GM18517 (cell line): ENCODE results near the gene TP63.

Experiments
- ATAC-seq: cut with Tn5 transposase; IDR thresholded peaks from one replicate; pipeline ENCODE4 v1.9.1; 2021; ENCODE audit warnings: mild to moderate bottlenecking, moderate library complexity; ENCODE audit not compliant: unreplicated experiment

Gene TP63

GRCh38 chr3:189680723-189681122, 49.5 kb downstream of the TP63 start:
- no peak for ATAC-seq

GRCh38 chr3:189683546-189684255, 52.5 kb downstream of the TP63 start:
- ATAC-seq, result no peak

- no peak for ATAC-seq
Observed at GRCh38 chr3:189684317-189684716, 53.1 kb downstream of the TP63 start.

DNA sequence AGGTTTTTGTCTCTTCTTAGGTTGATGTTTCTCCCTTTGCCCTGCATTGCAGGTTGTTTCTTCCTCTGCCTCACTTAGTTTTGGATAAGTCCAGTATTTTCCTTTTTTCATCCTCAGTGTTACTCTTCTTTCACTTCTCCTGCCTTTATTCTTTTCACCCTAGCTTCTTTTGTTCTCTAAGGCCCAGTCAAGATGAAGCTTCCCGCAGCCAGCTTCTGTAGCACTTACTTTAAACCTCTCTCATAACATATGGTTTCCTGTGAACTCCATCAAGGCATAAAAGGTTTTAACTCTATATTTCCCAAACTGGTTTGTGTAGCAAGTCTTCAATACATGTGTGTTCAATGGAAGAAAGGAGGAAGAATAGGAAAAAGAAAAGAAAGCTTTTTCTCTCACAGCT, 54.1 kb downstream of the TP63 start:
- no peak for ATAC-seq

DNA sequence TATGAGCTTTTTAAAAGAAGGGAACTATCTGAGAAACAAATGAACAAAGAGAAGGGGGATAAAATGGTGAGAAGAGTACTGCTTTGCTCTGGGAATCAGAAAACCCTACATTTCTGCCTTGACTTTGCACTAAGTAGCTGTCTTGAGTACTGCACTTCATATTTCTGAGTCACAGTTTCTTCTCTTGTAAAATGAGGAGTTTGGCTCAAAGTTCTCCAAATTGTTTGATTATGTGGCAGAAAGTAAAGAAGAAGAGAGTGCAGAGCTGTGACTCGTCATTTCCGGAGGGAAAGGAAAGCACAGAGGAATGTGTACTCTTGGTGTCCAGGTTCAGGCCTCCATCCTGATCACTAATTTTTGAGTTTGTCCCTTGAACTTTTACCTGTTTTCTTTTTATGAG, 54.7 kb downstream of the TP63 start:
- ATAC-seq, result no peak

GRCh38 chr3:189687475-189687874, 56.3 kb downstream of the TP63 start:
- no peak for ATAC-seq

GRCh38 chr3:189688262-189688661, 57.1 kb downstream of the TP63 start:
- no peak for ATAC-seq

DNA sequence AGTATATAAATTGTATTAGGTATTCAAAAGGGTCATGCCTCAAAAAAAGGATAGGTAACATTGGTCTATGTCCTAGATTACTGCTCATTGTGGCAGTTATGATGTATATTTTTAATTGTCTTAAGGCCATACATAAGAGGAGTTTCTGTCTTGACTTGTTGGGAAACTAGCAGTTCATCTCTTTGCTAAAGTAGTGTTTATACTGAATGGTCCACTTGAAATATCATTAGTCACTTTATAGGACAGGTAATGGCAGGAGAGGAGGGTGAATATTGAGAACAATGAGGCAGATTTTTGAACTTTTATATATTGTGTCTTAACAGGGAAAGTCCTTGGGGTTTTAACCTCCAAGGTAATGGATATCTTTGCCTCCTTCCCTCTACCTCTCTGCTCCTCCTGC, 58.4 kb downstream of the TP63 start:
- no peak for ATAC-seq

- no peak for ATAC-seq
Observed at GRCh38 chr3:189690237-189690636, 59.0 kb downstream of the TP63 start.

GRCh38 chr3:189690672-189691071, 59.5 kb downstream of the TP63 start:
- no peak for ATAC-seq

GRCh38 chr3:189695400-189695799, 64.2 kb downstream of the TP63 start:
- no peak for ATAC-seq

GRCh38 chr3:189698811-189699210, 67.6 kb downstream of the TP63 start:
- no peak for ATAC-seq

DNA sequence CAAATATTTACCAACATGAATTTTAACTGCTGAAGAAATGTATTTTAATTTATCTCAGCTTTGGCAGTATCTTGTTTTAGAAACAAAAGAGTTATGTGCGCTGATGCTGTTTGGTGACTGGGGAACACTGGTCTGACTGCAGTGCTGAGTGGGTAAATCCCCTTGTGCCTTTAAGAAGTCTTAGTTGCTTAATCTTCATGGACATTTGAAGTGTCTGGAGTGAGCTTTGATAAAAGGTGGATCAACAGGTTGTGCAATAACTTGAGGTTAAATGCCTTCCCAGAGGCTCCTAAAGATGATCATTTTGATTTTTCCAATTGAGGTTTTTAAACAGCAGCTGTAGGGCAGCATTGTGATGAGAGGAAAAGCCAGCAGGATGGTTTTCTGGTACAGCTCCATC, 68.7 kb downstream of the TP63 start:
- no peak for ATAC-seq

- ATAC-seq, result no peak
Observed at GRCh38 chr3:189702066-189702646, 71.0 kb downstream of the TP63 start.

DNA sequence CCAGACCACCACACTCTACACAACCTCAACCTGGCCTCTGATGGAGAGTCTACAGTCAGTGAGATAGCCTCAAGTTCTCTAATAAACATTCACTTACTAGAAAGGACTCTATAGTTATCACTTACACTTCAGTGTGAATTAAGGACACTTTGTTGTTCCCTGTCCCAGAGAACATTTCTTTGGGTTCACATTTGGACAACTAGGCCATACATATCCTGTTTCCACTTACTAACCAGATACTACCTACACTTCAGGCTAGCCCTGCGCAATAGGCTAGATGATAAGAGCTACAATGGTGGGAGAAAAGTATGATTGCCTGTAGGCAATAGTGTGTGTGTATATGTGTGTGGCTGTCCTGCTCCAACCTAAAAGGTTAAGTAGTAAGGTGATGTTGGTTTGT, 72.7 kb downstream of the TP63 start:
- no peak for ATAC-seq

- no peak for ATAC-seq
Observed at GRCh38 chr3:189708375-189708774, 77.2 kb downstream of the TP63 start.

- ATAC-seq, result peak; percentile 48
Observed at GRCh38 chr3:189710620-189711402, 79.6 kb downstream of the TP63 start.

- ATAC-seq, result no peak
Observed at GRCh38 chr3:189712906-189713483, 81.8 kb downstream of the TP63 start.

DNA sequence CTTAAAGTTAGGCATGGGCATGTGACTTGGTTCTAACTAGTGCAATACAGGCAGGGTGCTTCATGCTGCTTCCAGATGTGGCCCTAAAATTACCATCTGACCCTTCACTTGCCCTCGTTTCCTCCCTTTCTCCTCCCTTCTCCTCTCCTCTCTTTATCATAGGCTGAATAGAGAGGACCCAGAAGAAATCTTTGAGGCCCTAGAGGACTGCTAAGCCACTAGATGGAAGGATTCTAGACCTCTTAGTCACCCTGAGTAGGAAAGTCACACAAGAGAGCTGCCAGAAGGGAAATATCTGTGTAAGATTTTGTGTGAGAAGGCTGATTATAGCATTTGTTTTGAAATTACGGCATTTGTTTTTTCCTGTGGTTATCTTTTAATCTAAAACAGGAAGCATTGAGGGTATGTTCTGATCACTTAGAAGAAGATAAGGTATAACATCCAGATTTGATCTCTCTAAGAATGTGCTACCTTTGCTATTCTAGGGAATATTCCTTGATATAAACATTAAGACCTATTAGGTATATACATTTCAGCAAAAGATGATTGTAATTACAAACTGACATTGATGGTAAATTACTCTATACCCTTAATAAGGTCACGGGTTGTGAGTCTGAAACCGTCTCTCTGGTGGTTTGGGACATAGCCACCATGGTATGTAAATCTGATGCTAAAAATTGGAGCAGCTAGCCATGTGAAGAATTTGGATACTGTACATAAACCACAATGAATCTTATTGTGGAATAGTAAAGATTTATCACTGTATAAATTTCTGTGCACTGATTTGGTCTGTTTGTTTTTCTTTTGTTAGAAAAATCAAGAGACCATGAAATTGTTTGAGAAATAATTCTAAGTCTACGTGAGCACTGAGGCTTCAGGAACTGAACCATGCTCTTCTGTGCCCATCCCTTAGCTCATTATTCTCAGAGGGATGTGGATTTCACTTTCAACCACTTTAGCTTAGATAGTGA, 84.1 kb downstream of the TP63 start:
- no peak for ATAC-seq

DNA sequence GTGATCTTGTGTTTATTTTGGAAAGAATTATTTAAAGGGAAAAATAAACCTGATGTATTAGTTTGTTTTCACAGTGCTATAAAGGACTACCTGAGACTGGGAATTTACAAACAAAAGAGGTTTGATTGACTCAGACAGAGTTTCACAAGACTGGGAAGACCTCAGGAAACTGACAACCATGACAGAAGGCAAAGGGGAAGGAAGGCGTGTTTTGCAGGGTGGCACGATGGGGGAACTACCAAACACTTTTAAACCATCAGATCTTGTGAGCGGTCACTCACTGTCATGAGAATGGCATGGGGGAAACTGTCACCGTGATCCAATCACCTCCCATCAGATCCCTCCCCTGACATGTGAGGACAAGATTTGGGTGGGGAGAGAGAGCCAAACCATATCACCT, 87.0 kb downstream of the TP63 start:
- ATAC-seq, result no peak
